Hepatocyte (in vitro differentiated cells): ENCODE results near the gene LITAFD. TPM values are rescaled to one million over a fixed set of nuclear protein-coding genes. Genes with fewer than 3 reads are reported as not detected.

Source experiments
- DNase-seq: peaks from one replicate; pipeline ENCODE4 v3.0.0-alpha.2; 2016; ENCODE audit warnings: low spot score
- H2AFZ ChIP-seq: fragments of 200-600 bp; sonication (generic); 2 replicates; pipeline ENCODE4 v1.6.0; 2016; ENCODE audit warnings: antibody characterized with exemption, mild to moderate bottlenecking
- H3K27ac ChIP-seq: fragments of 200-600 bp; sonication (generic); 2 replicates; pipeline ENCODE4 v1.5.1; 2016; ENCODE audit warnings: mild to moderate bottlenecking
- H3K27me3 ChIP-seq: fragments of 200-600 bp; sonication (generic); 2 replicates; pipeline ENCODE4 v1.6.1; 2016
- H3K36me3 ChIP-seq: fragments of 200-600 bp; sonication (generic); replicated peaks from 2 replicates; pipeline ENCODE4 v1.5.1; 2016; ENCODE audit warnings: low read depth; ENCODE audit not compliant: insufficient read depth
- H3K4me1 ChIP-seq: fragments of 200-600 bp; sonication (generic); 2 replicates; pipeline ENCODE4 v1.5.1; 2016; ENCODE audit warnings: mild to moderate bottlenecking, moderate library complexity; ENCODE audit not compliant: insufficient read depth
- H3K4me2 ChIP-seq: fragments of 200-600 bp; sonication (generic); 2 replicates; pipeline ENCODE4 v1.6.0; 2016
- H3K4me3 ChIP-seq: fragments of 200-600 bp; sonication (generic); 2 replicates; pipeline ENCODE4 v1.5.1; 2016; ENCODE audit warnings: mild to moderate bottlenecking
- H3K79me2 ChIP-seq: fragments of 200-600 bp; sonication (generic); 2 replicates; pipeline ENCODE4 v1.6.0; 2017; ENCODE audit warnings: mild to moderate bottlenecking
- H3K9me2 ChIP-seq: fragments of 200-600 bp; sonication (generic); replicated peaks from 2 replicates; pipeline ENCODE4 v1.6.0; 2017; ENCODE audit warnings: mild to moderate bottlenecking; ENCODE audit not compliant: insufficient read depth
- H3K9me3 ChIP-seq: fragments of 200-600 bp; sonication (generic); 2 replicates; pipeline ENCODE4 v1.5.1; 2016; ENCODE audit warnings: low read depth, mild to moderate bottlenecking
- H4K20me1 ChIP-seq: fragments of 200-600 bp; sonication (generic); 2 replicates; pipeline ENCODE4 v1.6.0; 2016; ENCODE audit warnings: mild to moderate bottlenecking; ENCODE audit not compliant: insufficient read depth, poor library complexity, severe bottlenecking
- CTCF ChIP-seq: fragments of 200-600 bp; sonication (generic); IDR thresholded peaks from 2 replicates; pipeline ENCODE4 v1.5.1; 2016; ENCODE audit warnings: antibody characterized with exemption, mild to moderate bottlenecking; ENCODE audit not compliant: poor library complexity
- EZH2 ChIP-seq: fragments of 200-600 bp; sonication (generic); IDR thresholded peaks from 2 replicates; pipeline ENCODE4 v1.6.1; 2016; ENCODE audit warnings: antibody characterized with exemption, mild to moderate bottlenecking, borderline replicate concordance
- EZH2phosphoT487 ChIP-seq: fragments of 200-600 bp; sonication (generic); IDR thresholded peaks from one replicate; pipeline ENCODE4 v1.6.1; 2018; ENCODE audit warnings: antibody characterized with exemption, mild to moderate bottlenecking, low read depth, moderate library complexity; ENCODE audit not compliant: unreplicated experiment, severe bottlenecking
- WGBS: methylation state at CpG from one replicate; pipeline ENCODE4 v1.1.6; 2016; ENCODE audit warnings: low lambda C conversion rate; ENCODE audit errors: missing lambda C conversion rate; 5-methylcytosine and 5-hydroxymethylcytosine counted together
- polyA plus RNA-seq: library from polyadenylated mRNA; unstranded; fragments of >200 nt; fragmentation: Nextera tagmentation; extraction: Ambion mirVana; gene quantifications from 2 replicates; pipeline ENCODE4 v1.2.1, GENCODE V29; 2016
- total RNA-seq: library from RNA; depleted of rRNA; stranded (reverse); fragments of >200 nt; gene quantifications from 2 replicates; pipeline ENCODE4 v1.2.3, GENCODE V29; 2014

The LITAFD gene
- total and polyA plus RNA-seq, 2 experiments from 2014 or later = not detected

GRCh38 chr16:8919089-8919933 lies 37.2 kb downstream of the LITAFD start:
- Histone ChIP-seq H3K79me2 (peaks cover 60% of the 10 kb centered on the region), H4K20me1 (peaks cover 13% of the 10 kb centered on the region), H2AFZ (no peak overlapping the region), H3K36me3 (peaks cover 6% of the 10 kb centered on the region), H3K4me1 (no peaks in the 10 kb centered on the region), H3K27ac (no peak overlapping the region), H3K9me2 (no peaks in the 10 kb centered on the region), H3K27me3 (no peaks in the 10 kb centered on the region), H3K9me3 (no peaks in the 10 kb centered on the region), H3K4me3 (no peak overlapping the region), H3K4me2 (no peak overlapping the region)
- TF ChIP-seq EZH2 = no peak
- no peak for TF ChIP-seq EZH2phosphoT487
- TF ChIP-seq CTCF = no peak
- DNase-seq = no peak
- 92% methylated on average over 17 of the region's 18 CpGs for WGBS

GRCh38 chr16:8919934-8920462 lies 37.8 kb downstream of the LITAFD start:
- WGBS = 95% methylated on average over 11 of the region's 11 CpGs
- Histone ChIP-seq H3K27ac (no peak overlapping the region), H3K79me2 (peaks cover 60% of the 10 kb centered on the region), H3K9me3 (no peaks in the 10 kb centered on the region), H3K9me2 (no peaks in the 10 kb centered on the region), H3K36me3 (peaks cover 6% of the 10 kb centered on the region), H3K27me3 (no peaks in the 10 kb centered on the region), H3K4me1 (no peaks in the 10 kb centered on the region), H4K20me1 (peaks cover 20% of the 10 kb centered on the region), H2AFZ (no peak overlapping the region), H3K4me3 (no peak overlapping the region), H3K4me2 (no peak overlapping the region)
- no peak for DNase-seq
- TF ChIP-seq EZH2 = no peak
- TF ChIP-seq CTCF = no peak
- no peak for TF ChIP-seq EZH2phosphoT487

GRCh38 chr16:8920645-8921346 lies 38.6 kb downstream of the LITAFD start:
- 94% methylated on average over 6 of the region's 6 CpGs for WGBS
- Histone ChIP-seq H3K9me3 (no peaks in the 10 kb centered on the region), H4K20me1 (peaks cover 28% of the 10 kb centered on the region), H3K4me3 (no peak overlapping the region), H2AFZ (no peak overlapping the region), H3K79me2 (peaks cover 66% of the 10 kb centered on the region), H3K9me2 (no peaks in the 10 kb centered on the region), H3K27ac (no peak overlapping the region), H3K4me1 (no peaks in the 10 kb centered on the region), H3K36me3 (peaks cover 6% of the 10 kb centered on the region), H3K4me2 (no peak overlapping the region), H3K27me3 (no peaks in the 10 kb centered on the region)
- no peak for DNase-seq
- no peak for TF ChIP-seq CTCF
- no peak for TF ChIP-seq EZH2phosphoT487
- no peak for TF ChIP-seq EZH2
